GM12878 (cell line): ENCODE measurements around the gene COPZ2. TPM values are rescaled to one million over a fixed set of nuclear protein-coding genes. Genes with fewer than 3 reads are reported as not detected.

ENCODE experiments used
- ATAC-seq: fragments of 200-7000 bp; cut with Tn5 transposase; 3 replicates; pipeline ENCODE4 v1.9.1; 2020; ENCODE audit warnings: mild to moderate bottlenecking, moderate library complexity
- BruUV-seq: library from RNA; stranded (reverse); fragments of 400-500 nt; replicated peaks from 2 replicates; lab custom pipeline; 2021; lab: Mats Ljungman, UMichigan
- CTCF ChIA-PET: fragments of 300-600 bp; sonication (Branson Sonifier 250); formaldehyde crosslinking; extraction: SDS; loops from one replicate; lab custom pipeline; 2021; ENCODE audit warnings: inconsistent platforms; lab: Yijun Ruan, JAX
- POLR2A ChIA-PET: fragments of 350-600 bp; formaldehyde crosslinking; extraction: SDS; loops from one replicate; lab custom pipeline; 2021; ENCODE audit warnings: inconsistent platforms; lab: Charles Lee
- RAD21 ChIA-PET: fragments of 300-600 bp; sonication (Branson Sonifier 250); formaldehyde crosslinking; loops from one replicate; lab custom pipeline; 2023; ENCODE audit warnings: antibody characterized with exemption; ENCODE audit not compliant: unreplicated experiment; lab: Charles Lee
- SMC1A ChIA-PET: fragments of 300-600 bp; sonication (Branson Sonifier 250); formaldehyde crosslinking; loops from one replicate; lab custom pipeline; 2023; ENCODE audit not compliant: unreplicated experiment, uncharacterized antibody; lab: Charles Lee
- DNase-seq: peaks from one replicate; pipeline ENCODE4 v3.0.0-alpha.2; 2011; ENCODE audit warnings: low read depth, low spot score
- FAIRE-seq: peaks from 3 replicates; lab custom pipeline; 2011; peaks lifted over from hg19 to GRCh38; lab: Jason Lieb, UNC
- H2AFZ ChIP-seq: 2 replicates; pipeline ENCODE4 v1.6.0; 2011; ENCODE audit warnings: low read depth, low read length, control low read depth; ENCODE audit not compliant: control insufficient read depth
- H3K27ac ChIP-seq: 2 replicates; pipeline ENCODE4 v1.5.1; 2011; ENCODE audit warnings: control low read depth; ENCODE audit not compliant: control insufficient read depth, insufficient read depth
- H3K27me3 ChIP-seq, 2 experiments: replicated peaks in 1 of 2; 2 replicates each; pipeline versions ENCODE4 v1.6.0 to v1.6.1; 2011; ENCODE audit warnings: low read length in 1 of 2; ENCODE audit not compliant: control insufficient read depth in 2 of 2, insufficient read depth in 2 of 2
- H3K36me3 ChIP-seq, 2 experiments: 2 replicates each; pipeline ENCODE4 v1.5.1; 2011; ENCODE audit warnings: low read length in 1 of 2; ENCODE audit not compliant: control insufficient read depth in 2 of 2, insufficient read depth in 2 of 2
- H3K4me1 ChIP-seq: 2 replicates; pipeline ENCODE4 v1.6.1; 2011; ENCODE audit warnings: mild to moderate bottlenecking, low read length, moderate library complexity, mixed read lengths; ENCODE audit not compliant: control insufficient read depth, insufficient read depth
- H3K4me2 ChIP-seq: 2 replicates; pipeline ENCODE4 v1.6.0; 2011; ENCODE audit warnings: control low read depth; ENCODE audit not compliant: control insufficient read depth, insufficient read depth
- H3K4me3 ChIP-seq: fragments of 200-600 bp; sonication (generic); 2 replicates; pipeline ENCODE4 v1.5.1; 2016
- H3K79me2 ChIP-seq: 2 replicates; pipeline ENCODE4 v1.6.0; 2011; ENCODE audit warnings: low read length; ENCODE audit not compliant: control insufficient read depth, insufficient read depth
- H3K9ac ChIP-seq: 2 replicates; pipeline ENCODE4 v1.8.0; 2011; ENCODE audit warnings: low read length, control low read depth, mixed read lengths; ENCODE audit not compliant: control insufficient read depth, insufficient read depth
- H3K9me3 ChIP-seq: replicated peaks from 3 replicates; pipeline ENCODE4 v1.5.1; 2011; ENCODE audit warnings: mild to moderate bottlenecking, low read length; ENCODE audit not compliant: control insufficient read depth, insufficient read depth
- H4K20me1 ChIP-seq: 2 replicates; pipeline ENCODE4 v1.6.0; 2011; ENCODE audit not compliant: control insufficient read depth, insufficient read depth
- CBX3 ChIP-seq: fragments of 200-600 bp; sonication (generic); IDR thresholded peaks from 2 replicates; pipeline ENCODE4 v1.6.1; 2016; ENCODE audit warnings: low read depth, borderline replicate concordance
- ESRRA ChIP-seq: IDR thresholded peaks from 2 replicates; pipeline ENCODE4 v1.6.1; 2012; ENCODE audit warnings: mild to moderate bottlenecking, low read length, improper control_type of control experiment
- GATAD2B ChIP-seq: fragments of 450-650 bp; conservative IDR thresholded peaks from 2 replicates; pipeline ENCODE4 v1.6.1; 2017; ENCODE audit warnings: low read depth, mild to moderate bottlenecking, moderate library complexity
- MEF2B ChIP-seq: fragments of 450-650 bp; IDR thresholded peaks from 2 replicates; pipeline ENCODE4 v1.6.1; 2018; ENCODE audit warnings: mild to moderate bottlenecking, moderate library complexity; ENCODE audit not compliant: partially characterized antibody, poor library complexity, severe bottlenecking
- NR2C1 ChIP-seq: fragments of 450-650 bp; IDR thresholded peaks from 2 replicates; pipeline ENCODE4 v1.6.1; 2017; ENCODE audit warnings: antibody characterized with exemption, mild to moderate bottlenecking, moderate library complexity
- POLR2AphosphoS2 ChIP-seq: IDR thresholded peaks from 2 replicates; pipeline ENCODE4 v1.6.1; 2011; ENCODE audit warnings: low read depth, mild to moderate bottlenecking, low read length, improper control_type of control experiment, moderate library complexity
- TCF7 ChIP-seq: IDR thresholded peaks from 2 replicates; pipeline ENCODE4 v1.6.1; 2014; ENCODE audit warnings: antibody characterized with exemption, borderline replicate concordance
- ZNF592 ChIP-seq: fragments of 450-650 bp; IDR thresholded peaks from 2 replicates; pipeline ENCODE4 v1.6.1; 2017; ENCODE audit warnings: mild to moderate bottlenecking, moderate library complexity
- WGBS: methylation state at CpG from one replicate; pipeline ENCODE4 v1.1.6; 2016; ENCODE audit warnings: low lambda C conversion rate; ENCODE audit not compliant: insufficient replicate concordance, insufficient coverage; ENCODE audit errors: missing lambda C conversion rate; 5-methylcytosine and 5-hydroxymethylcytosine counted together
- in situ Hi-C: fragments of 300-500 bp; cut with MboI; formaldehyde crosslinking; loops from 9 replicates; pipeline ENCODE4 v1.14.3; 2018; ENCODE audit warnings: mixed read lengths
- intact Hi-C: fragments of 100-400 bp; cut with micrococcal nuclease; formaldehyde crosslinking; loops from one replicate; pipeline ENCODE4 v1.14.2; 2022; ENCODE audit not compliant: unreplicated experiment
- polyA plus RNA-seq, 11 experiments: library from polyadenylated mRNA; depleted of rRNA in 4 of 11; unstranded in 6 of 11; stranded (reverse) in 5 of 11; fragments of >200 nt; fragmentation: Nextera tagmentation in 4 of 11; fragmentation: Illumina TruSeq in 1 of 11; extraction: Ambion mirVana in 4 of 11; extraction: Trizol in 1 of 11; gene quantifications; 1 replicate in 1 of 11; 2 replicates in 10 of 11; pipeline versions ENCODE4 v1.2.1 to v1.2.3, GENCODE V29; 2011 to 2016; ENCODE audit warnings: inconsistent platforms in 2 of 11, missing spikeins in 2 of 11, low read depth in 1 of 11
- total RNA-seq, 4 experiments: library from RNA; depleted of rRNA in 3 of 4; stranded (reverse); fragments of >200 nt in 3 of 4; fragmentation: Illumina TruSeq in 1 of 4; extraction: Trizol in 1 of 4; gene quantifications; 2 replicates each; pipeline versions ENCODE4 v1.2.1 to v1.2.3, GENCODE V29; 2013 to 2021
- TF ChIP-seq, protein P1 (sequence below): IDR thresholded peaks from 2 replicates; pipeline ENCODE4 v1.6.1; 2011; ENCODE audit warnings: low read depth, mild to moderate bottlenecking, low read length, moderate library complexity, borderline replicate concordance; ENCODE audit errors: extremely low read depth
- TF ChIP-seq, protein P2 (sequence below): fragments of 450-650 bp; IDR thresholded peaks from 2 replicates; pipeline ENCODE4 v1.6.1; 2014; ENCODE audit warnings: mild to moderate bottlenecking

The COPZ2 gene
- total and polyA plus RNA-seq, 10 of the 15 experiments (the other 5 are each of a cell fraction or from before 2014, with no cell fraction given), result 0.20 to 4.3 (median 2.6) TPM

DNA sequence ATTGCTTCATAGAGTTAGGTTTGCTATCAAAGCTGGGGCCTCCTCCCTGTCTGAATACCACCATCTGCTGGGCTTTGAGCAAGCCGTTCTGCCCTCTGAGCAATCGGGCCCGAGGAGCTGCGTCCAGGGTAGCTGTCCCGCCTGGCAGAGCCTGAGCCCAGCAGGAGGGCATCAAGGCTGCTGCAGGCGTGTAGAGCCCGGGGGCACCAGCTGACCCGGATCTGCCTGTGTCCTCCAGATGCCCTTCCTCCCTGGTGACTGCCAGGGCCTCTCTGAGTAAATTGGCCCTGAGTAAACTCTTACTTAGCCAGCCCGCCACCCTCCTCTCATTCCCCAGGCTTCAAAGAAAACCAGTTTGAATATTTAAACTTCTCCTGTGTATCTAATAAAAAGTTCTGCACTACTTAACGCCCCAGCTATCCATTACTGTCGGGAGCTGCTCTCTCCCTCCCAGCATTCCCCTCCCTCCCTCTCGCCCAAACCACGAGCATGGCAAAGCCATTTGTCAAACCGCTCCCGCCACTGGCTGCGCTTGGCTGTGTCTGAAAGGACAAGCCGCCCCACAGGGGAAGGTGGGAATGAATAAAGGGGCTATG is 50.3 kb downstream of the COPZ2 start:
- Histone ChIP-seq H4K20me1 (no peaks in the 10 kb centered on the region), H3K36me3 (peaks cover 4 to 6% of the 10 kb centered on the region in 2 experiments; a peak in 3 of 4 replicates), H3K4me1 (peaks cover 13% of the 10 kb centered on the region), H3K4me2 (no peak overlapping the region), H3K9me3 (no peaks in the 10 kb centered on the region), H3K79me2 (no peaks in the 10 kb centered on the region), H2AFZ (no peak overlapping the region), H3K27me3 (no peaks in the 10 kb centered on the region), H3K4me3 (no peak overlapping the region), H3K9ac (no peak overlapping the region), H3K27ac (no peak overlapping the region)
- DNase-seq (no peak), ATAC-seq (no peak), FAIRE-seq (no peak)
- ChIA-PET POLR2A (no interaction called here), RAD21 (interaction anchor here (1.8 kb wide), 1 partner anchor 30 kb away, joined by 5 read pairs; no protein-coding TSS in a partner anchor), SMC1A (interaction anchor here (0.6 to 3.0 kb wide), 4 partner anchors 13 to 475 kb away, joined by 3 to 13 read pairs (median 4); no protein-coding TSS in a partner anchor), CTCF (interaction anchor here (0.7 to 2.3 kb wide), 6 partner anchors 9 to 63 kb away, joined by 3 to 12 read pairs (median 4); partner anchors contain the start of gene CDK5RAP3)
- no TSS peak for BruUV-seq
- in situ Hi-C loops, result no loop called here
- WGBS, result 88% methylated on average over 16 of the region's 17 CpGs
- no peak for TF ChIP-seq ESRRA
- TF ChIP-seq POLR2AphosphoS2, result no peak
- TF ChIP-seq CBX3, result no peak
- no peak for TF ChIP-seq MEF2B
- intact Hi-C loops, result no loop called here

DNA sequence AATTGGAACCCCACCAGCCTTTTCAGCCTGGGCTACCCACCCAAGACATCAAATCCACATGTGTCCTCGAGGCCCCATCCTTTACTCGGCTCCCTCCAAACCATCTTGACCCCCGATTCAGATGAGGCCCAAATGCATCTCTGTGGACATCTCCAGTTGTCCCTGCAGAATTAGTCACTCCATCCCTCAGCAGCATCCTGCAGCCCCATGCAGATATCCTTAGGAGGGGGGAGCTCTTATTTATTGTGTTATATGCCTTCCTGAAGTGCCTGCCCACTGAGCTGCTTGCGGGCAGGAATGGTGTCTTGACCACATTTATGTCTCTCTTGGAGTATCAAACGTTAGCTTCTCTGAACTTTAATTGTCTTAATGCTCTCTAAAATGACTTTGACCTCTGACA is 51.1 kb downstream of the COPZ2 start:
- no peaks in the 10 kb centered on the region for H3K27me3 ChIP-seq
- ChIA-PET POLR2A (no interaction called here), SMC1A (interaction anchor here (0.6 to 3.0 kb wide), 4 partner anchors 14 to 476 kb away, joined by 3 to 13 read pairs (median 4); no protein-coding TSS in a partner anchor), RAD21 (no interaction called here), CTCF (interaction anchor here (0.7 to 2.3 kb wide), 6 partner anchors 8 to 64 kb away, joined by 3 to 12 read pairs (median 4); partner anchors contain the start of gene CDK5RAP3)
- DNase-seq (no peak), FAIRE-seq (no peak), ATAC-seq (no peak)
- peaks cover 13% of the 10 kb centered on the region for H3K4me1 ChIP-seq
- H2AFZ ChIP-seq, result no peak overlapping the region
- no TSS peak for BruUV-seq
- H3K36me3 ChIP-seq, result peaks cover 6 to 13% of the 10 kb centered on the region in 2 experiments; a peak in 3 of 4 replicates
- no peak overlapping the region for H3K9ac ChIP-seq
- H3K9me3 ChIP-seq, result no peaks in the 10 kb centered on the region
- H3K79me2 ChIP-seq, result no peaks in the 10 kb centered on the region
- H4K20me1 ChIP-seq, result no peaks in the 10 kb centered on the region
- WGBS, result 58% methylated on average over 5 of the region's 5 CpGs
- intact Hi-C loops (no loop called here), in situ Hi-C loops (no loop called here)
- H3K4me2 ChIP-seq, result no peak overlapping the region
- no peak overlapping the region for H3K4me3 ChIP-seq
- no peak overlapping the region for H3K27ac ChIP-seq
- TF ChIP-seq NR2C1, result no peak
- TF ChIP-seq ZNF592, result no peak
- no peak for TF ChIP-seq GATAD2B
- no peak for TF ChIP-seq TCF7
- TF ChIP-seq, protein P1, sequence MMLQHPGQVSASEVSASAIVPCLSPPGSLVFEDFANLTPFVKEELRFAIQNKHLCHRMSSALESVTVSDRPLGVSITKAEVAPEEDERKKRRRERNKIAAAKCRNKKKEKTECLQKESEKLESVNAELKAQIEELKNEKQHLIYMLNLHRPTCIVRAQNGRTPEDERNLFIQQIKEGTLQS, result no peak
- TF ChIP-seq, protein P2, sequence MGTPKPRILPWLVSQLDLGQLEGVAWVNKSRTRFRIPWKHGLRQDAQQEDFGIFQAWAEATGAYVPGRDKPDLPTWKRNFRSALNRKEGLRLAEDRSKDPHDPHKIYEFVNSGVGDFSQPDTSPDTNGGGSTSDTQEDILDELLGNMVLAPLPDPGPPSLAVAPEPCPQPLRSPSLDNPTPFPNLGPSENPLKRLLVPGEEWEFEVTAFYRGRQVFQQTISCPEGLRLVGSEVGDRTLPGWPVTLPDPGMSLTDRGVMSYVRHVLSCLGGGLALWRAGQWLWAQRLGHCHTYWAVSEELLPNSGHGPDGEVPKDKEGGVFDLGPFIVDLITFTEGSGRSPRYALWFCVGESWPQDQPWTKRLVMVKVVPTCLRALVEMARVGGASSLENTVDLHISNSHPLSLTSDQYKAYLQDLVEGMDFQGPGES, result no peak
